Loucy (cell line): Measurements from ENCODE around the gene FAM168A.

Source experiments
- H2AFZ ChIP-seq: fragments of 200-600 bp; sonication (generic); 2 replicates; pipeline ENCODE4 v1.6.0; 2016; ENCODE audit warnings: antibody characterized with exemption, mild to moderate bottlenecking, low read length, moderate library complexity
- H3F3A ChIP-seq: fragments of 200-600 bp; 2 replicates; pipeline ENCODE4 v1.6.0; 2016; ENCODE audit warnings: antibody characterized with exemption, low read depth, mild to moderate bottlenecking
- H3K27me3 ChIP-seq: fragments of 200-600 bp; sonication (generic); 2 replicates; pipeline ENCODE4 v1.6.1; 2014; ENCODE audit warnings: low read length, mild to moderate bottlenecking; ENCODE audit not compliant: insufficient read depth, poor library complexity, severe bottlenecking
- H3K36me3 ChIP-seq: fragments of 200-600 bp; sonication (generic); 2 replicates; pipeline ENCODE4 v1.6.1; 2016; ENCODE audit warnings: low read length; ENCODE audit not compliant: insufficient read depth
- H3K4me1 ChIP-seq: fragments of 200-600 bp; sonication (generic); 2 replicates; pipeline ENCODE4 v1.5.1; 2014; ENCODE audit warnings: low read length, mild to moderate bottlenecking; ENCODE audit not compliant: insufficient read depth, poor library complexity, severe bottlenecking
- H3K4me2 ChIP-seq: fragments of 200-600 bp; sonication (generic); 2 replicates; pipeline ENCODE4 v1.6.0; 2014; ENCODE audit warnings: antibody characterized with exemption, low read length, low read depth, mild to moderate bottlenecking; ENCODE audit not compliant: poor library complexity, severe bottlenecking
- H3K4me3 ChIP-seq: fragments of 200-600 bp; sonication (generic); 2 replicates; pipeline ENCODE4 v1.5.1; 2014; ENCODE audit warnings: low read length, mild to moderate bottlenecking, mixed read lengths; ENCODE audit not compliant: poor library complexity, severe bottlenecking
- H3K79me2 ChIP-seq: fragments of 200-600 bp; sonication (generic); 2 replicates; pipeline ENCODE4 v1.6.1; 2014; ENCODE audit warnings: low read length; ENCODE audit not compliant: insufficient read depth
- H3K9ac ChIP-seq: fragments of 200-600 bp; sonication (generic); 2 replicates; pipeline ENCODE4 v1.6.0; 2014; ENCODE audit warnings: mild to moderate bottlenecking, low read depth, low read length, moderate library complexity; ENCODE audit not compliant: poor library complexity, severe bottlenecking
- H3K9me2 ChIP-seq: fragments of 200-600 bp; sonication (generic); replicated peaks from 2 replicates; pipeline ENCODE4 v1.6.1; 2016; ENCODE audit warnings: low read depth, low read length, mixed read lengths
- H3K9me3 ChIP-seq: fragments of 200-600 bp; sonication (generic); 2 replicates; pipeline ENCODE4 v1.6.1; 2014; ENCODE audit warnings: mild to moderate bottlenecking, antibody characterized with exemption, low read length, low read depth; ENCODE audit not compliant: insufficient read depth
- H4K20me1 ChIP-seq: fragments of 200-600 bp; sonication (generic); 2 replicates; pipeline ENCODE4 v1.6.0; 2014; ENCODE audit warnings: antibody characterized with exemption, low read length, mild to moderate bottlenecking; ENCODE audit not compliant: insufficient read depth, poor library complexity, severe bottlenecking
- EZH2phosphoT487 ChIP-seq: fragments of 200-600 bp; IDR thresholded peaks from 2 replicates; pipeline ENCODE4 v1.6.1; 2018; ENCODE audit warnings: antibody characterized with exemption, mild to moderate bottlenecking, moderate library complexity, borderline replicate concordance
- TF ChIP-seq, protein P1 (sequence below): fragments of 200-600 bp; sonication (generic); conservative IDR thresholded peaks from 2 replicates; pipeline ENCODE4 v1.5.1; 2014; ENCODE audit warnings: mild to moderate bottlenecking, antibody characterized with exemption, low read length

The FAM168A gene

DNA sequence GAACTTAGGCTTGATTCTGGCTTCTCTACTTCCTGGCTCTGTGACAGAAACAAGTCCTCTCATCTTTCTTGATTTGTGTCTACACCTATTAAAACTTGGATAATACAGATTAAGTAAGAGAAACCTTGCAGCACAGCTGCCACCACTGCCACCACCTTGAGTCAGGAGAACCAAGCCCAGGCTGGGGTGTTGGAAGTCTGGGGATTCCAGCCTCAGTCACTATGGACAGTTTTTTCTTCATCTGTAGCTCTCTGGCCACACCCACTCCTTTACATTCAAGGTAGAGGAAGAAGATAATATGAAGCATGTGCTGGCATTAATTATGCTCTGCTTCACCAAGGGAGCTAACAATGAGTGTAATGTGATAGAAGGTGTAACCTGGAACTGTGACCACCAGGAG is 146.0 kb downstream of the FAM168A start:
- Histone ChIP-seq H3K79me2 (peaks cover 3% of the 10 kb centered on the region; the same call in 1 of the 2 replicates), H3K9me3 (no peaks in the 10 kb centered on the region), H3F3A (no peaks in the 10 kb centered on the region), H3K27me3 (no peaks in the 10 kb centered on the region), H3K4me3 (no peak overlapping the region), H2AFZ (no peak overlapping the region), H3K4me2 (no peak overlapping the region), H3K4me1 (peaks cover 2% of the 10 kb centered on the region), H3K9me2 (no peaks in the 10 kb centered on the region), H3K9ac (no peak overlapping the region), H3K36me3 (0 out of 2 replicates have a peak, but pooled peaks cover 5% of the 10 kb centered on the region), H4K20me1 (peaks cover 3% of the 10 kb centered on the region)
- TF ChIP-seq, protein P1, sequence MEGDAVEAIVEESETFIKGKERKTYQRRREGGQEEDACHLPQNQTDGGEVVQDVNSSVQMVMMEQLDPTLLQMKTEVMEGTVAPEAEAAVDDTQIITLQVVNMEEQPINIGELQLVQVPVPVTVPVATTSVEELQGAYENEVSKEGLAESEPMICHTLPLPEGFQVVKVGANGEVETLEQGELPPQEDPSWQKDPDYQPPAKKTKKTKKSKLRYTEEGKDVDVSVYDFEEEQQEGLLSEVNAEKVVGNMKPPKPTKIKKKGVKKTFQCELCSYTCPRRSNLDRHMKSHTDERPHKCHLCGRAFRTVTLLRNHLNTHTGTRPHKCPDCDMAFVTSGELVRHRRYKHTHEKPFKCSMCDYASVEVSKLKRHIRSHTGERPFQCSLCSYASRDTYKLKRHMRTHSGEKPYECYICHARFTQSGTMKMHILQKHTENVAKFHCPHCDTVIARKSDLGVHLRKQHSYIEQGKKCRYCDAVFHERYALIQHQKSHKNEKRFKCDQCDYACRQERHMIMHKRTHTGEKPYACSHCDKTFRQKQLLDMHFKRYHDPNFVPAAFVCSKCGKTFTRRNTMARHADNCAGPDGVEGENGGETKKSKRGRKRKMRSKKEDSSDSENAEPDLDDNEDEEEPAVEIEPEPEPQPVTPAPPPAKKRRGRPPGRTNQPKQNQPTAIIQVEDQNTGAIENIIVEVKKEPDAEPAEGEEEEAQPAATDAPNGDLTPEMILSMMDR, result no peak
- no peak for TF ChIP-seq EZH2phosphoT487

DNA sequence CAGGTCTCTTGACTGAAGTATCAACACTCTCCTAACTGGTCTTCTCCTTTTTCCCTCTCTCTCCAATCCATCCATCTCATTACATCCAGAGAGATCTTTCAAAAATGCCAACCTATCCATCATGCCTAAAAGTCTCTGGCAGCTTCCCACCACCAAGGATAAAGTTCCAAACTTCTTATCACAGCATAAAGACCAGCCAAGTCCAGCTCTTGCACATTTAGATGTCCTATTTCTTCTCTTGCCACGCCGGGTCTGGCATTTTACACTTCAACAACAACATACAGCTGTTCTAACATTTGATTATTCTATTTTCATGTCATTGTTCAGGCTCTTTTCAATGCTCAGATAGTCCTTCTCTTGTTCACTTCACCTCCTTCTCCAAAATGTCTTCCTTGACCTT is 151.1 kb downstream of the FAM168A start:
- no peaks in the 10 kb centered on the region for H3K27me3 ChIP-seq
- H3K4me3 ChIP-seq, result no peak overlapping the region
- H2AFZ ChIP-seq, result no peak overlapping the region
- H3K36me3 ChIP-seq, result 0 out of 2 replicates have a peak, but pooled peaks cover 5% of the 10 kb centered on the region
- peak overlapping the region; percentile 10 for H3K9ac ChIP-seq
- peaks cover 8% of the 10 kb centered on the region for H4K20me1 ChIP-seq
- peak overlapping the region; percentile 38 for H3K4me2 ChIP-seq
- H3K9me2 ChIP-seq, result no peaks in the 10 kb centered on the region
- H3F3A ChIP-seq, result no peaks in the 10 kb centered on the region
- no peaks in the 10 kb centered on the region for H3K9me3 ChIP-seq
- peaks cover 19% of the 10 kb centered on the region for H3K4me1 ChIP-seq
- TF ChIP-seq, protein P1, result no peak
- no peak for TF ChIP-seq EZH2phosphoT487
- H3K79me2 ChIP-seq, result peaks cover 12% of the 10 kb centered on the region

DNA sequence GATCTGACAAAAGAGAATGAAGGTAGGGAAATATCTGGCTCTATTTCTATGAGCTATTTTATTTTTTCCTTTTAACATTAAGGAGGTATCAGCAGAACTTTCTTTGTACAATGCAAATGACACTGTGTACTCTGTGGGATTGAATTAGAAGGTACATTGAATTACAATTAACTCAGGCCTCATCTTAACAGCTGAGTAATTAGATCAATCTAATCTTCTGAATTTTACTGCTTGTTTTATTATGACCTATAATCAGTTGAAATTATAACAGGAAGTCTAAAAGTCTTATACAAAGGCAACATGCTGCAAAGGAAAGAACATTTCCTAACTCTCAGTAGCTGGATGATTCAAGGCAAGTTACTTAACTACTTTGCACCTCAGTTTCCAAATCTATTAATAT is 151.9 kb downstream of the FAM168A start:
- Histone ChIP-seq H3K27me3 (no peaks in the 10 kb centered on the region), H2AFZ (no peak overlapping the region), H3K9me3 (no peaks in the 10 kb centered on the region), H3K4me2 (peak overlapping the region; percentile 38), H3K4me1 (peaks cover 19% of the 10 kb centered on the region), H3K79me2 (peaks cover 12% of the 10 kb centered on the region), H3F3A (no peaks in the 10 kb centered on the region), H4K20me1 (peaks cover 8% of the 10 kb centered on the region), H3K9ac (peak overlapping the region; percentile 10), H3K4me3 (no peak overlapping the region), H3K9me2 (no peaks in the 10 kb centered on the region), H3K36me3 (0 out of 2 replicates have a peak, but pooled peaks cover 5% of the 10 kb centered on the region)
- TF ChIP-seq, protein P1, result no peak
- TF ChIP-seq EZH2phosphoT487, result no peak
